GM18873 (cell line): Measurements from ENCODE around the gene GRK5.
A peak's percentile ranks its signal among the peaks of the same experiment; 100 is the strongest.
"Not testable (repeated sequence)": the region's sequence is repeated elsewhere in the genome, so short reads cannot be mapped to it uniquely, and the experiment has no call there.

Experiments used
- ATAC-seq: cut with Tn5 transposase; IDR thresholded peaks from one replicate; pipeline ENCODE4 v1.9.1; 2021; ENCODE audit warnings: mild to moderate bottlenecking, moderate library complexity, moderate number of reproducible peaks; ENCODE audit not compliant: unreplicated experiment, low FRiP score

GRK5 gene

GRCh38 chr10:119246862-119247549 lies 39.6 kb downstream of the GRK5 start:
- no peak for ATAC-seq

GRCh38 chr10:119247550-119247894 lies 40.2 kb downstream of the GRK5 start:
- no peak for ATAC-seq

GRCh38 chr10:119248184-119248583 lies 40.8 kb downstream of the GRK5 start:
- no peak for ATAC-seq

- no peak for ATAC-seq
Measured at GRCh38 chr10:119248681-119249080, 41.3 kb downstream of the GRK5 start.

- no peak for ATAC-seq
Measured at GRCh38 chr10:119250641-119251314, 43.4 kb downstream of the GRK5 start.

- no peak for ATAC-seq
Measured at GRCh38 chr10:119251315-119251708, 43.9 kb downstream of the GRK5 start.

- ATAC-seq: no peak
Measured at GRCh38 chr10:119252051-119252465, 44.7 kb downstream of the GRK5 start.

- ATAC-seq: no peak
Measured at GRCh38 chr10:119252470-119253151, 45.2 kb downstream of the GRK5 start.

- ATAC-seq: no peak
Measured at GRCh38 chr10:119253433-119254174, 46.2 kb downstream of the GRK5 start.

- ATAC-seq: no peak
Measured at GRCh38 chr10:119254335-119254734, 47.0 kb downstream of the GRK5 start.

- no peak for ATAC-seq
Measured at GRCh38 chr10:119256030-119256429, 48.7 kb downstream of the GRK5 start.

GRCh38 chr10:119256897-119257296 lies 49.5 kb downstream of the GRK5 start:
- ATAC-seq: no peak

- no peak for ATAC-seq
Measured at GRCh38 chr10:119257899-119258419, 50.6 kb downstream of the GRK5 start.

- no peak for ATAC-seq
Measured at GRCh38 chr10:119259345-119259744, 52.0 kb downstream of the GRK5 start.

- ATAC-seq: not testable (repeated sequence)
Measured at GRCh38 chr10:119261016-119261415, 53.6 kb downstream of the GRK5 start.

- no peak for ATAC-seq
Measured at GRCh38 chr10:119263951-119264617, 56.7 kb downstream of the GRK5 start.

GRCh38 chr10:119265691-119266090 lies 58.3 kb downstream of the GRK5 start:
- ATAC-seq: no peak

GRCh38 chr10:119267384-119267783 lies 60.0 kb downstream of the GRK5 start:
- ATAC-seq: no peak

GRCh38 chr10:119268428-119268827 lies 61.1 kb downstream of the GRK5 start:
- ATAC-seq: no peak

- peak; percentile 80 for ATAC-seq
Measured at GRCh38 chr10:119268871-119269506, 61.6 kb downstream of the GRK5 start.
